RWPE1 (cell line): Measurements from ENCODE around the gene RAB5IF.

ENCODE experiments used
- CTCF ChIA-PET: fragments of 350-600 bp; sonication (Branson Sonifier 250); formaldehyde crosslinking; extraction: SDS; loops from one replicate; lab custom pipeline; 2021; lab: Yijun Ruan, JAX
- POLR2A ChIA-PET: fragments of 400-600 bp; formaldehyde crosslinking; extraction: SDS; loops from one replicate; lab custom pipeline; 2020; ENCODE audit warnings: antibody characterized with exemption; ENCODE audit not compliant: low non-redundant PET; lab: Yijun Ruan, JAX
- DNase-seq: peaks from one replicate; pipeline ENCODE4 v3.0.0; 2012; ENCODE audit warnings: low spot score
- H3K27ac ChIP-seq: fragments of 450-650 bp; 2 replicates; pipeline ENCODE4 v1.5.1; 2017
- CTCF ChIP-seq: fragments of 450-650 bp; conservative IDR thresholded peaks from 2 replicates; pipeline ENCODE4 v1.5.1; 2017; ENCODE audit warnings: low read depth, mild to moderate bottlenecking

RAB5IF gene

DNA sequence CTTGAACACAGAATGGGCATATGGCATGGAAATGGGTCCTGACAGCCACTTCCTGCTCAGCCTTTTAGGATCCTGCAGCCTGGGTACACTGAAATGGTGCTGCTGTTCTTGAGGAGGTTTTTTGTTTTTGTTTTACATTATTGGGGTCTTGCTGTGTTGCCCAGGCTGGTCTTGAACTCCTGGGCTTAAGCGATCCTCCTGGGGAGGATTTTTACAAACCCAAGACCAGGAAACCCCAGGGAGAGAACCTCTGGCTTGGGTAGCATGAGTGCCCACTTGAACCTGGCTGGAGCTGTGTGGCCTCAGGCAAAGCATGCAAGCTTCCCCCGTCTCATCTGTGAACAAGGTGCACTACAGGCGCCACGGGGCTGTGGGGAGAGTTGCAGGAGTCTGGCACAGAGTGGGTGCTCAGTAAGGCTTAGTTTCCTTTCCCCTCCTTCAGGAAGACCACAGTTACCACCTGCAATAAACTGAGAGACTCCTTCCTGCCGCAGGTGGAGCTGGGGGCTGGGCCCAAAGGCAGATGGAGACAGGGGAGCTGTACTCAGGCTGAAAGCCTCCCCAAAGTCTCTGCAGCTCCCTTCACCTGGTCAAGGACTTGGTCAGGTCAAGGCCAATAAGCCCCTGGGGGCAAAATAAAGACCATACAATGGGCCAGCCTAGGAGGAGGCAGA is 38.6 kb downstream of the RAB5IF start:
- no peak for DNase-seq
- CTCF ChIA-PET: no interaction called here
- POLR2A ChIA-PET: interaction anchor here (0.6 kb wide), 1 partner anchor 40 kb away, joined by 3 read pairs; no protein-coding TSS in a partner anchor
- TF ChIP-seq CTCF: no peak
- no peak overlapping the region for H3K27ac ChIP-seq

DNA sequence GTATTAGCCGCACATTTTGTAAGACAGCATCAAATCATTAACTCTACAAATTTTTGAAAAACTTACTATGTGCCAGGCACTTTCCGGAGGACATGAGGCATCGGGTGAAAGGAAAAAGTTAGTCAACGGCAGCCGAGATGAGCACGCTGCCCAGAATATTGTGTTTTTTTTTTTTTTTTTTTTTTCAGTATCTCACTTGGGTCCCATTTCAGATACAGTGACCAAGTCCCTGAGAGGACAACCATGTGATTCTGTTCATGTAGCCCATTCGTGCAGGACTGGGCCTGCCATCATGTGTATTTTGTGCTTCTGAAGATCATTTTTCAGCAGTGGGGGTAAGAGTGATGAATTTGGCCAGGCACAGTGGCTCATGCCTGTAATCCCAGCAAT is 39.1 kb downstream of the RAB5IF start:
- TF ChIP-seq CTCF: no peak
- ChIA-PET CTCF (interaction anchor here (0.7 kb wide), 1 partner anchor 10 kb away, joined by 4 read pairs; no protein-coding TSS in a partner anchor), POLR2A (no interaction called here)
- DNase-seq: no peak
- H3K27ac ChIP-seq: no peak overlapping the region

DNA sequence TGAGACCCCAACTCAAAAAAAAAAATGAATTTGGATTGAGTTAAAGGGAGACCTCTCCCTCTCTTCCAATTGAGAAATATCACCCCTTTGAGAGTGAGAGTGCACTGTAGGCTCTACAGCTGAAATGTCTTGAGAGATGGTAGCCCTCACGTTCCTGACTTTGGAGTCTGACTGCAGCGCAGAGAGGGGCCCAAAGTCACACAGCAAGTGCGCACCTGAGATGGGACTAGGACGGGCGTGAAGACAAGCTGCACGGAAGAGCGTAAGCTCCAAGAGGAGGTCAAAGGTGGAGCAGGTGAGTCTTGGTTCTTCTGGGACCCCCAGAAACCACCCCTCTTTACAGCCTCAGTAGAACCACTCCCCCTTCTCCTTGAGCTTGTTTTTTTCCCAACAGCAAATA is 39.8 kb downstream of the RAB5IF start:
- CTCF ChIA-PET: interaction anchor here (0.5 to 0.7 kb wide), 3 partner anchors 10 to 140 kb away, joined by 3 to 4 read pairs (median 3); no protein-coding TSS in a partner anchor
- TF ChIP-seq CTCF: no peak
- no peak overlapping the region for H3K27ac ChIP-seq
- POLR2A ChIA-PET: no interaction called here
- no peak for DNase-seq

GRCh38 chr20:36645998-36646397 is 40.4 kb downstream of the RAB5IF start, which contains the start of gene SLA2:
Gene SLA2 (minus strand): TSS chr20:36646196. CDS start chr20:36641335, 4,861 bp downstream.
- ChIA-PET CTCF (interaction anchor here (0.5 to 1.0 kb wide), 4 partner anchors 33 to 142 kb away, joined by 3 read pairs; no protein-coding TSS in a partner anchor), POLR2A (no interaction called here)
- DNase-seq: no peak
- TF ChIP-seq CTCF: no peak
- H3K27ac ChIP-seq: no peak within 1 kb of the TSS

DNA sequence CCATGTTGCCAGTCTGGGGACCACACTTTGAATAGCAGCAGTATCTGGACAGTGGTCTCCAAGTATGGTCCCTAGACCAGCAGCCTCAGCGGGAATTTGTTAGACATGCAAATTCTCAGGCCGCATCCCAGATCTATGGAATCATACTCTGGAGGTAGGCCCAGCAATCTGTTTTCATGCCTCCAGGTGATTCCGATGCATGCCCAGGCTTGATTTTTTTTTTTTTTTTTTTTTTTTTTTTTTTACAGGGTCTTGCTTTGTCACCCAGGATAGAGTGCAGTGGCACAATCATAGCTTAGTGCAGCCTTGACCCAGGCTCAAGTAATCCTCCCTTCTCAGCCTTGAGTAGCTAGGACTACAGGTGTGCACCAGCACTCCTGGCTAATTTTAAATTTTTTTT is 41.1 kb downstream of the RAB5IF start:
- CTCF ChIA-PET: interaction anchor here (0.7 to 1.6 kb wide), 3 partner anchors 33 to 41 kb away, joined by 3 to 4 read pairs (median 3); partner anchors contain the start of gene RAB5IF

More for the DNA sequence above, 41.1 kb downstream of the RAB5IF start:
- TF ChIP-seq CTCF: no peak
- DNase-seq: peak; percentile 55
- POLR2A ChIA-PET: no interaction called here
- H3K27ac ChIP-seq: no peak overlapping the region
